GM19455 (cell line): ENCODE measurements around the gene NUTM2G.
"Not testable (repeated sequence)": the region's sequence is repeated elsewhere in the genome, so short reads cannot be mapped to it uniquely, and the experiment has no call there.

ENCODE experiments used
- ATAC-seq: cut with Tn5 transposase; IDR thresholded peaks from one replicate; pipeline ENCODE4 v1.9.1; 2021; ENCODE audit not compliant: unreplicated experiment

Gene NUTM2G, protein sequence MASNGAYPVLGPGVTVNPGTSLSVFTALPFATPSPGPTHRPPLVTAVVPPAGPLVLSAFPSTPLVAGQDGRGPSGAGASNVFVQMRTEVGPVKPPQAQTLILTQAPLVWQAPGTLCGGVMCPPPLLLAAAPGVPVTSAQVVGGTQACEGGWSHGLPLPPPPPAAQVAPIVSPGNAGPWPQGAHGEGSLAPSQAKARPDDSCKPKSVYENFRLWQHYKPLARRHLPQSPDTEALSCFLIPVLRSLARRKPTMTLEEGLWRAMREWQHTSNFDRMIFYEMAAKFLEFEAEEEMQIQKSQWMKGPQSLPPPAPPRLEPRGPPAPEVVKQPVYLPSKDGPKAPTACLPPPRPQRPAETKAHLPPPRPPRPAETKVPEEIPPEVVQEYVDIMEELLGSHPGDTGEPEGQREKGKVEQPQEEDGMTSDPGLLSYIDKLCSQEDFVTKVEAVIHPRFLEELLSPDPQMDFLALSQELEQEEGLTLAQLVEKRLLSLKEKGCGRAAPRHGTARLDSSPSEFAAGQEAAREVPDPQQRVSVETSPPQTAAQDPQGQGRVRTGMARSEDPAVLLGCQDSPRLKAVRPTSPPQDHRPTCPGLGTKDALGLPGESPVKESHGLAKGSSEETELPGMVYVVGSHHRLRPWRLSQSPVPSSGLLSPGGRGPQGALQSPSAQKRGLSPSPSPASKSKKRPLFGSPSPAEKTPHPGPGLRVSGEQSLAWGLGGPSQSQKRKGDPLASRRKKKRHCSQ

DNA sequence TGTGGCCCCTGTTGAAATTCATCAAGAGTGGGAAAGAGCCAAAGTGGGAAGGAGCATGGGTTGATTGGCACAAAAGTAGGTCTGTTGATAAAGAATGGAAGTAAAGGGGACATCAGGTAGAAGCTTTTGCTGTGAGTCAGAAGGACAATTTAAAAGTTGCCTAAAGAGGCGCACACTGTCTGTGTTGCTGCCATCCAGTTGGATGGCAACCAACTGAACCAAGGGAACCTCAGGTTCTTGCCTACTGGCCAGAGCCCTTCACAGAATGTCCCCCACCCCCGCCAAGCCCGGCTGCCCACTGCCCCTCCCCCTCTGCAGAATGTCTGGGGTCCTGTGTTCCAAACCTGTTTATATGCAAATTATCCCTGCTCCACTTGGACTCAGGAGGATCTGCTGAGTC, at the start of gene NUTM2G:
Gene NUTM2G, plus strand, starts transcription at position 301 of the 400 bp plus-strand sequence. CDS start 182 bp downstream, outside the sequence.
- not testable (repeated sequence) for ATAC-seq

DNA sequence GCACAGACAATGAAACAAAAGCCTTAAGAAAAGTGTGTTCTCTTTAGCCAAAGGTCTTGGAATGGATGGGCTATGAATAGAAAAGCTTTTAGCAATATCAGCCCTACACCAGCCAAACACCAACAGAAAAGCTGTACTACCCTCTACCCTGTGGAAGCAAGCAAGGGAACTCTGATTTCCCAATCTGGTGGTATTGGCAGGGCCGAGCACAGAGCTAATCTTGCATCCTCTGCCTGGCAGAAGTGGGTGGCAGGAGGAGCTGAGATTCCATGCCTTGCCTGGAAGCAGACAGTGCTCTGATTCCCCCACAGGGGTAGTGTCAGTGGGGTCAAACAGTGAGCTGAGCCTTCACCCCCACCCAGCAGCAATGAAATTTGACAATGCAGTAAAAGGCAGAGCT, 44.7 kb upstream of the NUTM2G start:
- no peak for ATAC-seq

DNA sequence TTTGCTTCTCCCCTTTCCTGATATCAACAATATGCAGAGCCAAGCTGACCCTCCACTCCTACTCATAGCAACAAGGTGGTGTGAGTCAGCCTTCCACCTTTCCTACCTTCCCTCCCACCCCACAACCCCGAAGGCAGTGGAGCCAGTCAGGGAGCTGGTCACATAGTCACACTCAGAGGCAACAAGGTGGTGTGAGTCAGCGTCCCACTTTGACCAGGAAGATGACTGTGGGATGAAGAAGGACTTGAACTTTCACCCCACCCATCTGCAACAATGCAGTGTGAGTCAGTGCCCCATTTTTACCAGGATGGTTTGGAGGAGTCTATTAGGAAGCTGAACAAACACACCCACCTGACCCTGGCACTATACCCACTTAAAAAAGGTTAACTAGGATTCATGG, 44.2 kb upstream of the NUTM2G start:
- no peak for ATAC-seq

DNA sequence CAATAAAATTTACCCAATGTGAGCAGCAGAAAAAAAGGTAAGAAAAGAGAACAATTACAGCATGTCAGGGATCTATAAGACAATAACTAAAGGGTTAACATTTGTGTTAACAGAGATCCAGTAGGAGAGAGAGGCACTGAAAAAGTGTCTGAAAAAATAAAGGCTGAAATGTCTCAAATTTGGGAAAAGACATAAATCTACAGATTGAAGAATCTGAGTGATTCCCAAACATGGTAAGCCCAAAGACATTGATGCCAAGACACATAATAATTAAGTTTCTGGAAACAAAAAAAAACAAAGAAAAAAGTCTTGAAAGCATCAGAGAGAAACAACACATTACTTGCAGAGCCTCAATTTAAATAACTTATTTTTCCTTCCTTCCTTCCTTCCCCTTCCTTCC, 43.2 kb upstream of the NUTM2G start:
- no peak for ATAC-seq

- no peak for ATAC-seq
Measured at GRCh38 chr9:96888591-96888990, 40.1 kb upstream of the NUTM2G start.

DNA sequence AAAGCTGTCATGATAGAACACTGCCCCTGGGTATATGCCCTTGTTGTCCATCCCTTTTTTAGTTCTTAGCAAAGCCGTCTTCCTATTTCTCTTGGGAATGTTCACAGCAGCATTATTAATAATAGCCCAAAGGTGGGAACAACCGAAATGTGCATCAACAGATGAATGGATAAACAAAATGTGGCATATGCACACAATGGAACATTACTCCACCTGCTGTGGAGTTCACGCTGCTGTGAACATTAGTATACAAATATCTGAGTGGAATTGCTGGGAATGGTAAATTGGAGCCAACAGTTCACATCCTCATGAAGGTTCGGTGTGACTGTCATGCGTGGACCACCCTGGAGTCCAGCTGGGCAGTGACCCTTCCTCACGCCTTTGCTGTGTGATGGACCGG, 36.5 kb upstream of the NUTM2G start:
- no peak for ATAC-seq

- not testable (repeated sequence) for ATAC-seq
Measured at GRCh38 chr9:96900010-96900409, 28.6 kb upstream of the NUTM2G start.

DNA sequence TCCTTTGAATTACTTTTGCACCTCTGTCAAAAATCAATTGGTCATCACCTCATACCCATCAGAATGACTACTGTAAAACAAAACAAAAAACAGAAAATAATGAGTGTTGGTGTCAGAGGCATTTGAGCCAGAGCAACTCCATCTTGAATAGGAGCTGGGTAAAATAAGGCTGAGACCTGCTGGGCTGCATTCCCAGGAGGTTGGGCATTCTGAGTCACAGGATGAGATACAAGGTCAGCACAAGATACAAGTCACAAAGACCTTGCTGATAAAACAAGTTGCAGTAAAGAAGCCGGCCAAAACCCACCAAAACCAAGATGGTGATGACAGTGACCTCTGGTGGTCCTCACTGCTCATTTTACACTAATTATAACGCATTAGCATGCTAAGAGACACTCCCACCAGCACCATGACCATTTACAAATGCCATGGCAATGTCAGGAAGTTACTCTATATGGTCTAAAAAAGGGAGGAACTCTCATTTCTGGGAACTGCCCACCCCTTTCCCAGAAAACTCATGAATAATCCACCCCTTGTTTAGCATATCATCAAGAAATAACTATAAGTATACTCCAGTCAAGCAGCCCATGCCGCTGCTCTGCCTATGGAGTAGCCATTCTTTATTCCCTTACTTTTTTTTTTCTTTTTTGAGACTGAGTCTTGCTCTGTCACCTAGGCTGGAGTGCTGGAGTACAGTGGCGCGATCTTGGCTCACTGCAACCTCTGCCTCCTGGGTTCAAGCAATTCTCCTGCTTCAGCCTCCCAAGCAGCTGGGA, 23.5 kb upstream of the NUTM2G start:
- ATAC-seq: not testable (repeated sequence)

- not testable (repeated sequence) for ATAC-seq
Measured at GRCh38 chr9:96908479-96908878, 20.2 kb upstream of the NUTM2G start.

- not testable (repeated sequence) for ATAC-seq
Measured at GRCh38 chr9:96915539-96915938, 13.1 kb upstream of the NUTM2G start.

DNA sequence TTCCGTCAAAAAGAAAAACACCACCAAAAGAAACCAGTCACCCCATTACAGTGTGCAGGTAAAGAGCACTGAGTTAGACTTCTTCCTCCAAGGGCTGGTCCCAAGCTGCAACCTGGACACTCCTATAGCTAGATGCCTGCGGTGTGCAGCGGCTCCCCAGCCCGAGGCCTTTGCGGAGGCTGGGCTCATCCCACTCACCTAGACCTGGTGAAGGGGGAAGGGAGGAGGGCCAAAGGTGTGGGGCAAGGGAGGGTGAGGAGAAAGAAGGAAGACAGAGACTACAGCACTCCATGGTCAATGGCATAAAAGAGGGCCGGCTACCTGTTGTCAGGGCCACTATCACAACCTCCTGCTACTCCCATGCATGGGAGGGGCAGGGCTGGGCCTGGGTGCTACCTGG, 12.1 kb upstream of the NUTM2G start:
- ATAC-seq: not testable (repeated sequence)

GRCh38 chr9:96918550-96918949, 10.1 kb upstream of the NUTM2G start:
- ATAC-seq: not testable (repeated sequence)

DNA sequence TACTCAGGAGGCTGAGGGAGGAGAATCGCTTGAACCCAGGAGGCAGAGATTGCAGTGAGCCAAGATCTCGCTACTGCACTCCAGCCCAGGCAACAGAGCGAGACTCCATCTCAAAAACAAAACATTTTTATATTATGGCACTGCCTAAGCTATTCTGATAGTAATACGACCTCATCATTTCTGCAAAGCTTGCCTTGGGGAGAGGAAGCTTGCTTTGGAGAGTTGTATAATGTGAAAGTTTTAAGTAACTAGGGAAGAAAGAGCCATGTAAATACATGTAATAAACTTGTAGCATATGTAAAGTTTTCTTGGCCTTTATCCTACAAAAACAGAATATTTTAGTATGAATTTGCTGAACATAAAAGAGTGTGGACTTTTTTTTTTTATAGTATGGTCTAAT, 7.8 kb upstream of the NUTM2G start:
- not testable (repeated sequence) for ATAC-seq

DNA sequence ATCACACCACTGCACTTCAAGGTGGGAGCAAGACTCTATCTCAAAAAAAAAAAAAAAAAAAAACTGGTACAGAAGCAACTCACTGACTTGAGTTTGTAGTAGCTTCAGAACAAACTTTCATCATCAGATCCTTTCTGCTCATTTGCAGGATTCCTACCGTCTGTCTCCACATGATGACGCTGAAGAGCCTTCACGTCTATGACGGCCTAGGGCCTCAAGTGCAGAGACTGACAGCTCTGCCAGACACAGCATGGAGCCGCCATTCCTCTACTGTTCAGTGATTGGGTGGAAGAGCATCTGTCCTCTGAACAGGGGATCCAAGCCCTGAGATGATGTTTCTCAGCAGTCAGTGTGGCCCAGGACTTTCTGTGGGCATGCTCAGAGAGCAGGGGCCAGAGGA, 3.1 kb upstream of the NUTM2G start:
- ATAC-seq: not testable (repeated sequence)

DNA sequence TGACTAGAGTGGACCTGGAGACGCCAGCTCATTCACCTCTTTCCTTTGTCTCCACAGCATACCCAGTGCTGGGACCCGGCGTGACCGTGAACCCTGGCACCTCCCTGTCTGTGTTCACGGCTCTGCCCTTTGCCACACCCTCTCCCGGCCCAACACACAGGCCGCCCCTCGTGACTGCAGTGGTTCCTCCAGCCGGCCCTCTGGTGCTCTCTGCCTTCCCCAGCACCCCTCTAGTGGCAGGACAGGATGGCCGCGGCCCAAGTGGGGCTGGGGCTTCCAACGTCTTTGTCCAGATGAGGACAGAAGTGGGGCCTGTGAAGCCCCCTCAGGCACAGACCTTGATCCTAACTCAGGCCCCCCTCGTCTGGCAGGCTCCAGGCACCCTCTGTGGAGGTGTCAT, 3.0 kb downstream of the NUTM2G start:
- ATAC-seq: not testable (repeated sequence)

- not testable (repeated sequence) for ATAC-seq
Measured at GRCh38 chr9:96934097-96934496, 5.5 kb downstream of the NUTM2G start.

DNA sequence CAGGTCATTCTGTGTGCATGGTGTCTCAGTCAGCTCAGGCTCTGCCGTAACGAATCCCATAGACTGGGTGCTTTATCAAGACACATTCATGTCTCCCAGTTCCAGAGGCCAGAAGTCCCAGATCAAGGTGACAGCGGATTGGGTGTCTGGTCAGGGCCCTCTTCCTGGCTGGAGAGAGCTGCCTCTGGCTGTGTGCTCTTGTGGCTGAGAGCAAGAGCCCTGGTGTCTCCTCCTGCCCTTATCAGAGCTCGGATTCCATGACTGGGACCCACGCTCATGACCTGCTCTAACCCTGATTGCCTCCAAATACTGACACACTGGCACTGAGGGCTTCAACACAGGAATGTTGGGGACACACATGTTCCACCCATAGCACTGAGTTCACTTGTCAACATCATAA, 6.1 kb downstream of the NUTM2G start:
- ATAC-seq: not testable (repeated sequence)

DNA sequence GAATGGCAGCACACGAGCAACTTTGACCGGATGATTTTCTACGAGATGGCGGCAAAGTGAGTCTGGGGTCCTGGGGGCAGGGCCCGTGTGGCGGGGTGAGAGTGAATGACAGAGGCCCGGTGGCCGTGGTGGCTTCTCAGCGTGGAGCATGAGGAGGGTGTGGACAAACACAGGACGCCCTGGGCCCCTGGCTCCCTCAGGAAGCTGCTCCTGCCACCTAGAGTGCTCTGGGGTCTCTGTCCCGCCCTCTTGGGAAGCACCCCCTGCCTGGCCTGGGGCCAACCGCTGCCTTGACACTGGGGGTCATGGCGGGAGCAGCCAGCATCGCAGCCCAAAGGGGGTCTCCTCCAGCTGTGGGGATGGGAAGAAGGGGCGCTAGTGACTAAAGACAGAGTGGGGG, 6.8 kb downstream of the NUTM2G start:
- not testable (repeated sequence) for ATAC-seq

- ATAC-seq: not testable (repeated sequence)
Measured at GRCh38 chr9:96937442-96937841, 8.8 kb downstream of the NUTM2G start.

- ATAC-seq: not testable (repeated sequence)
Measured at GRCh38 chr9:96938957-96939665, 10.5 kb downstream of the NUTM2G start.

- not testable (repeated sequence) for ATAC-seq
Measured at GRCh38 chr9:96940982-96941381, 12.3 kb downstream of the NUTM2G start.
